ENCODE measurements around the gene HIF3A.
"Not testable (repeated sequence)": the region's sequence is repeated elsewhere in the genome, so short reads cannot be mapped to it uniquely, and the experiment has no call there.

The HIF3A gene

GRCh38 chr19:46368116-46368515 is 71.3 kb downstream of the HIF3A start:
- no peak overlapping the region for H3K4me3 ChIP-seq (replicated peaks; ENCODE audit: low read depth, low read length)
- no peak for TF ChIP-seq CTCF (IDR thresholded peaks at IDR 0.05; ENCODE audit: low read length, missing control alignments)
- no peak for DNase-seq (ENCODE audit: low read depth)

GRCh38 chr19:46369817-46370216 is 73.0 kb downstream of the HIF3A start:
- DNase-seq (ENCODE audit: low read depth) = no peak
- no peak overlapping the region for H3K4me3 ChIP-seq (replicated peaks; ENCODE audit: low read depth, low read length)
- TF ChIP-seq CTCF (IDR thresholded peaks at IDR 0.05; ENCODE audit: low read length, missing control alignments) = no peak

DNA sequence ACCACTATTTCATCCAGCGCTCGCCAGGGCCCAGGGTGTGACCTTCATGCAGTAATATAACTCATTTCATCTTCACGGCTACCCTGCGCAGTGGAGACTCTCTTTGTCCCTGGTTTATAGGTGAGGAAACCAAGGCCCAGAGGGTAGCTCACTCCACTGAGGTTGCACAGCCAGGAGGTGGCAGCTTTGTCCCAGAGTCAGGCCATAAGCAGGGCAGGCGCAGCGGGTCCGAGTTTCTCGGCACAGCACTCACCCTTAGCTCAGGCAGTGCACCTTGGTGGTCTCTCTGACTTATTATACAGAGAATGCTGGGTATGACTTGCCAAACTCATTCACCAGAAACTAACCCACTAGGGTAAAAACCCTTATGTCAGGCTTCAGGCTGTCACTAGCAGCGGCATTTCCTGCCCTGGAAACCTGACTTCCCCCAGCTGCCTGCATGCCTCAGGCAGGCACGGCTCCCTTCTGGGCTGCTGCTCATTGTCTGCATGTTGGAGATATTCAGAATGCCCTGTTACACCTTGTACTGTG is 74.6 kb downstream of the HIF3A start:
- TF ChIP-seq CTCF (IDR thresholded peaks at IDR 0.05; ENCODE audit: low read length, missing control alignments) = no peak
- H3K4me3 ChIP-seq (replicated peaks; ENCODE audit: low read depth, low read length) = no peak overlapping the region
- DNase-seq (ENCODE audit: low read depth) = peak; percentile 39

- peak; percentile 38 for TF ChIP-seq CTCF (IDR thresholded peaks at IDR 0.05; ENCODE audit: low read length, missing control alignments)
- H3K4me3 ChIP-seq (replicated peaks; ENCODE audit: low read depth, low read length) = no peak overlapping the region
- DNase-seq (ENCODE audit: low read depth) = peak; percentile 66
Measured at GRCh38 chr19:46372901-46373490, 76.2 kb downstream of the HIF3A start.

GRCh38 chr19:46373491-46374359 is 76.9 kb downstream of the HIF3A start:
- no peak overlapping the region for H3K4me3 ChIP-seq (replicated peaks; ENCODE audit: low read depth, low read length)
- peak; percentile 31 for DNase-seq (ENCODE audit: low read depth)
- TF ChIP-seq CTCF (IDR thresholded peaks at IDR 0.05; ENCODE audit: low read length, missing control alignments) = no peak

GRCh38 chr19:46374536-46375475 is 78.0 kb downstream of the HIF3A start:
- no peak for DNase-seq (ENCODE audit: low read depth)
- H3K4me3 ChIP-seq (replicated peaks; ENCODE audit: low read depth, low read length) = no peak overlapping the region
- no peak for TF ChIP-seq CTCF (IDR thresholded peaks at IDR 0.05; ENCODE audit: low read length, missing control alignments)

GRCh38 chr19:46375476-46376067 is 78.7 kb downstream of the HIF3A start:
- H3K4me3 ChIP-seq (replicated peaks; ENCODE audit: low read depth, low read length); DNase-seq (ENCODE audit: low read depth): not testable (repeated sequence)
